Activated CD8-positive, alpha-beta T cell treated with anti-CD3 and anti-CD28 coated beads, Interleukin-2, amount 10 ng/mL, durations not matched to agents 7 days and 5 days (primary cell): Measurements from ENCODE around the gene GJC2. TPM values are rescaled to one million over a fixed set of nuclear protein-coding genes. Genes with fewer than 3 reads are reported as not detected.

Experiments used
- ATAC-seq: fragments of 150-1000 bp; cut with Tn5 transposase; one replicate; pipeline ENCODE4 v1.10.0; 2021; ENCODE audit warnings: moderate library complexity
- CTCF ChIA-PET: fragments of 350-600 bp; sonication (Branson Sonifier 250); formaldehyde crosslinking; loops from one replicate; lab custom pipeline; 2021; ENCODE audit warnings: antibody characterized with exemption; lab: Charles Lee
- POLR2A ChIA-PET: fragments of 350-600 bp; sonication (Branson Sonifier 250); formaldehyde crosslinking; loops from one replicate; lab custom pipeline; 2021; ENCODE audit warnings: antibody characterized with exemption; lab: Charles Lee
- DNase-seq: peaks from one replicate; pipeline ENCODE4 v3.0.0-alpha.2; 2020
- H3K27ac Mint-ChIP-seq: one replicate; pipeline ENCODE4 v1.8.0; 2021; ENCODE audit warnings: mild to moderate bottlenecking, mixed read lengths
- H3K27me3 Mint-ChIP-seq: one replicate; pipeline ENCODE4 v1.8.0; 2021; ENCODE audit warnings: low read depth, mixed read lengths
- H3K36me3 Mint-ChIP-seq: one replicate; pipeline ENCODE4 v1.8.0; 2021; ENCODE audit warnings: low read depth, mixed read lengths
- H3K4me1 Mint-ChIP-seq: one replicate; pipeline ENCODE4 v1.8.0; 2021; ENCODE audit warnings: low read depth, mixed read lengths
- H3K4me3 Mint-ChIP-seq: one replicate; pipeline ENCODE4 v1.8.0; 2021; ENCODE audit warnings: mild to moderate bottlenecking, mixed read lengths
- H3K9me3 Mint-ChIP-seq: one replicate; pipeline ENCODE4 v1.8.0; 2022; ENCODE audit warnings: mixed read lengths; ENCODE audit not compliant: insufficient read depth
- total RNA-seq, 2 experiments: library from RNA; stranded (reverse); gene quantifications; one replicate each; pipeline ENCODE4 v1.2.3, GENCODE V29; 2021

The GJC2 gene
- total RNA-seq, 2 experiments from 2014 or later: 4.1 to 4.4 TPM

GRCh38 chr1:228118040-228118439, 31.7 kb upstream of the GJC2 start:
- H3K4me1 Mint-ChIP-seq: peaks cover 8% of the 10 kb centered on the region
- ATAC-seq (no peak), DNase-seq (no peak)
- ChIA-PET POLR2A (interaction anchor here (1.6 kb wide), 1 partner anchor 9 kb away, joined by 4 read pairs; the partner anchor contains the start of gene MRPL55), CTCF (interaction anchor here (1.4 to 1.8 kb wide), 2 partner anchors 9 to 13 kb away, joined by 4 to 5 read pairs; partner anchors contain the start of gene MRPL55)
- H3K36me3 Mint-ChIP-seq: peaks cover 15% of the 10 kb centered on the region
- no peak overlapping the region for H3K4me3 Mint-ChIP-seq
- H3K27ac Mint-ChIP-seq: no peak overlapping the region
- H3K9me3 Mint-ChIP-seq: peaks cover 20% of the 10 kb centered on the region
- peaks cover 4% of the 10 kb centered on the region for H3K27me3 Mint-ChIP-seq

- ChIA-PET POLR2A (interaction anchor here (1.1 kb wide), 1 partner anchor 15 kb away, joined by 3 read pairs; no protein-coding TSS in a partner anchor), CTCF (interaction anchor here (0.8 to 3.4 kb wide), 2 partner anchors 11 to 121 kb away, joined by 3 to 25 read pairs; no protein-coding TSS in a partner anchor)
- Mint-ChIP-seq H3K4me3 (peak overlapping the region; percentile 1), H3K4me1 (peaks cover 9% of the 10 kb centered on the region), H3K36me3 (peaks cover 15% of the 10 kb centered on the region), H3K27me3 (peaks cover 7% of the 10 kb centered on the region), H3K27ac (no peak overlapping the region), H3K9me3 (peaks cover 20% of the 10 kb centered on the region)
- DNase-seq: no peak
- ATAC-seq: no peak
Observed at GRCh38 chr1:228120351-228120750, 29.4 kb upstream of the GJC2 start.

GRCh38 chr1:228120857-228121489, 28.8 kb upstream of the GJC2 start:
- peak overlapping the region; percentile 75 for H3K27ac Mint-ChIP-seq
- peak; percentile 36 for ATAC-seq

GRCh38 chr1:228122921-228123441, 26.7 kb upstream of the GJC2 start:
- Mint-ChIP-seq H3K4me3 (no peak overlapping the region), H3K9me3 (peaks cover 14% of the 10 kb centered on the region), H3K27me3 (peaks cover 15% of the 10 kb centered on the region), H3K36me3 (peaks cover 9% of the 10 kb centered on the region), H3K4me1 (peaks cover 10% of the 10 kb centered on the region), H3K27ac (no peak overlapping the region)
- no peak for ATAC-seq
- ChIA-PET POLR2A (interaction anchor here (0.9 kb wide), 1 partner anchor 49 kb away, joined by 3 read pairs; no protein-coding TSS in a partner anchor), CTCF (interaction anchor here (1.2 to 3.4 kb wide), 4 partner anchors 9 to 43 kb away, joined by 3 to 25 read pairs (median 6); partner anchors contain the start of gene IBA57)
- no peak for DNase-seq

More at GRCh38 chr1:228120857-228121489, 28.8 kb upstream of the GJC2 start:
- CTCF ChIA-PET: interaction anchor here (0.8 to 3.4 kb wide), 3 partner anchors 11 to 121 kb away, joined by 3 to 25 read pairs (median 3); no protein-coding TSS in a partner anchor
- peaks cover 7% of the 10 kb centered on the region for H3K27me3 Mint-ChIP-seq
- peak overlapping the region; percentile 38 for H3K4me3 Mint-ChIP-seq
- POLR2A ChIA-PET: no interaction called here
- DNase-seq: no peak
- H3K4me1 Mint-ChIP-seq: peaks cover 10% of the 10 kb centered on the region
- peaks cover 20% of the 10 kb centered on the region for H3K9me3 Mint-ChIP-seq
- peaks cover 15% of the 10 kb centered on the region for H3K36me3 Mint-ChIP-seq

- ATAC-seq (no peak), DNase-seq (no peak)
- Mint-ChIP-seq H3K9me3 (peaks cover 10% of the 10 kb centered on the region), H3K4me3 (no peak overlapping the region), H3K27me3 (peaks cover 20% of the 10 kb centered on the region), H3K36me3 (peaks cover 6% of the 10 kb centered on the region), H3K27ac (no peak overlapping the region), H3K4me1 (peaks cover 10% of the 10 kb centered on the region)
- CTCF ChIA-PET: interaction anchor here (1.5 to 3.4 kb wide), 3 partner anchors 8 to 43 kb away, joined by 4 to 25 read pairs (median 8); partner anchors contain the start of gene IBA57
- POLR2A ChIA-PET: interaction anchor here (0.9 kb wide), 1 partner anchor 49 kb away, joined by 3 read pairs; no protein-coding TSS in a partner anchor
Observed at GRCh38 chr1:228123505-228123904, 26.2 kb upstream of the GJC2 start.

- ChIA-PET POLR2A (no interaction called here), CTCF (interaction anchor here (1.4 kb wide), 1 partner anchor 42 kb away, joined by 4 read pairs; no protein-coding TSS in a partner anchor)
- Mint-ChIP-seq H3K4me3 (no peak overlapping the region), H3K4me1 (peaks cover 10% of the 10 kb centered on the region), H3K9me3 (peaks cover 10% of the 10 kb centered on the region), H3K27me3 (peaks cover 20% of the 10 kb centered on the region), H3K36me3 (peaks cover 6% of the 10 kb centered on the region), H3K27ac (no peak overlapping the region)
- DNase-seq (no peak), ATAC-seq (no peak)
Observed at GRCh38 chr1:228125185-228125584, 24.5 kb upstream of the GJC2 start.

- H3K4me3 Mint-ChIP-seq: no peak overlapping the region
- H3K9me3 Mint-ChIP-seq: no peaks in the 10 kb centered on the region
- DNase-seq (no peak), ATAC-seq (no peak)
- H3K4me1 Mint-ChIP-seq: peaks cover 15% of the 10 kb centered on the region
- ChIA-PET POLR2A (no interaction called here), CTCF (interaction anchor here (2.9 to 3.8 kb wide), 3 partner anchors 10 to 133 kb away, joined by 13 to 48 read pairs (median 25); partner anchors contain the start of gene IBA57)
- no peak overlapping the region for H3K27ac Mint-ChIP-seq
- H3K27me3 Mint-ChIP-seq: peaks cover 24% of the 10 kb centered on the region
- no peaks in the 10 kb centered on the region for H3K36me3 Mint-ChIP-seq
Observed at GRCh38 chr1:228131766-228132165, 18.0 kb upstream of the GJC2 start.

- no peak for DNase-seq
- Mint-ChIP-seq H3K27ac (no peak overlapping the region), H3K27me3 (peaks cover 12% of the 10 kb centered on the region), H3K4me1 (peaks cover 24% of the 10 kb centered on the region), H3K9me3 (no peaks in the 10 kb centered on the region), H3K4me3 (no peak overlapping the region), H3K36me3 (no peaks in the 10 kb centered on the region)
- no peak for ATAC-seq
- POLR2A ChIA-PET: interaction anchor here (0.6 to 1.4 kb wide), 2 partner anchors 32 to 795 kb away, joined by 3 read pairs; no protein-coding TSS in a partner anchor
- CTCF ChIA-PET: interaction anchor here (1.2 kb wide), 1 partner anchor 13 kb away, joined by 3 read pairs; no protein-coding TSS in a partner anchor
Observed at GRCh38 chr1:228134591-228134990, 15.1 kb upstream of the GJC2 start.

GRCh38 chr1:228136901-228137300, 12.8 kb upstream of the GJC2 start:
- Mint-ChIP-seq H3K27ac (peak overlapping the region; percentile 5), H3K4me1 (peaks cover 17% of the 10 kb centered on the region), H3K27me3 (peaks cover 12% of the 10 kb centered on the region), H3K36me3 (peaks cover 11% of the 10 kb centered on the region), H3K9me3 (no peaks in the 10 kb centered on the region), H3K4me3 (no peak overlapping the region)
- ATAC-seq (no peak), DNase-seq (peak; percentile 42)
- ChIA-PET POLR2A (interaction anchor here (0.7 to 2.8 kb wide), 10 partner anchors 20 to 327 kb away, joined by 3 to 15 read pairs (median 4); partner anchors contain the start of genes ARF1, IBA57, MRPL55 and TRIM11), CTCF (interaction anchor here (0.6 to 5.6 kb wide), 8 partner anchors 15 to 364 kb away, joined by 3 to 29 read pairs (median 4); partner anchors contain the start of genes IBA57 and MRPL55)

GRCh38 chr1:228139406-228139930, 10.3 kb upstream of the GJC2 start:
- H3K4me1 Mint-ChIP-seq: peaks cover 42% of the 10 kb centered on the region

More at GRCh38 chr1:228139406-228139930, 10.3 kb upstream of the GJC2 start:
- POLR2A ChIA-PET: interaction anchor here (0.7 to 6.1 kb wide), 3 partner anchors 27 to 57 kb away, joined by 3 to 36 read pairs (median 9); partner anchors contain the start of genes ARF1 and IBA57
- Mint-ChIP-seq H3K9me3 (no peaks in the 10 kb centered on the region), H3K36me3 (peaks cover 32% of the 10 kb centered on the region), H3K27me3 (peaks cover 12% of the 10 kb centered on the region), H3K27ac (peak overlapping the region; percentile 99), H3K4me3 (peak overlapping the region; percentile 100)
- CTCF ChIA-PET: interaction anchor here (5.6 kb wide), 1 partner anchor 28 kb away, joined by 29 read pairs; the partner anchor contains the start of gene IBA57
- ATAC-seq (no peak), DNase-seq (no peak)
